Gastroesophageal sphincter (tissue), 4 donors: ENCODE measurements around the gene NELFCD. TPM values are rescaled to one million over a fixed set of nuclear protein-coding genes. Genes with fewer than 3 reads are reported as not detected.
"Not testable (repeated sequence)": the region's sequence is repeated elsewhere in the genome, so short reads cannot be mapped to it uniquely, and the experiment has no call there.

Experiments used
- ATAC-seq: fragments of 150-250 bp; one replicate; pipeline ENCODE4 v1.9.1; 2016; ENCODE audit warnings: mild to moderate bottlenecking, moderate library complexity
- H3K27ac ChIP-seq, 4 donors: fragments of 200-600 bp; sonication (generic) in 3 of 4; 1 replicate in 3 of 4; 2 replicates in 1 of 4; pipeline ENCODE4 v1.5.1; 2016 to 2019
- H3K27me3 ChIP-seq: fragments of 200-600 bp; sonication (generic); one replicate; pipeline ENCODE4 v1.5.1; 2019
- H3K36me3 ChIP-seq, 2 donors: fragments of 200-600 bp; sonication (generic); one replicate each; pipeline ENCODE4 v1.5.1; 2019; ENCODE audit warnings: control low read depth in 1 of 2
- H3K4me1 ChIP-seq, 3 donors: fragments of 200-600 bp; sonication (generic); 1 replicate in 2 of 3; 2 replicates in 1 of 3; pipeline ENCODE4 v1.5.1; 2016 to 2019; ENCODE audit warnings: control low read depth in 2 of 3
- H3K4me3 ChIP-seq, 2 donors: fragments of 200-600 bp; sonication (generic); one replicate each; pipeline ENCODE4 v1.5.1; 2019; ENCODE audit warnings: mild to moderate bottlenecking in 1 of 2, moderate library complexity in 1 of 2
- H3K9me3 ChIP-seq, 3 donors: fragments of 200-600 bp; sonication (generic); one replicate each; pipeline ENCODE4 v1.5.1; 2017 to 2019; ENCODE audit warnings: control low read depth in 2 of 3
- EP300 ChIP-seq: sonication (generic); formaldehyde crosslinking; IDR thresholded peaks from one replicate; pipeline ENCODE4 v1.6.1; 2017; ENCODE audit warnings: antibody characterized with exemption, mild to moderate bottlenecking
- POLR2A ChIP-seq, 2 donors: fragments of 450-650 bp; IDR thresholded peaks; one replicate each; pipeline ENCODE4 v1.6.1; 2017; ENCODE audit warnings: antibody characterized with exemption in 2 of 2, mild to moderate bottlenecking in 2 of 2, moderate library complexity in 1 of 2
- POLR2AphosphoS5 ChIP-seq: sonication (generic); formaldehyde crosslinking; IDR thresholded peaks from one replicate; pipeline ENCODE4 v1.6.1; 2017; ENCODE audit warnings: antibody characterized with exemption
- WGBS, 2 donors: methylation state at CpG; one replicate each; pipeline ENCODE4 v1.1.5; 2018; ENCODE audit warnings: low coverage in 1 of 2; 5-methylcytosine and 5-hydroxymethylcytosine counted together
- total RNA-seq, 4 donors: library from RNA; depleted of rRNA; stranded (reverse); fragments of >200 nt; gene quantifications; one replicate each; pipeline ENCODE4 v1.1.0, GENCODE V29; 2016
- TF ChIP-seq, protein P1 (sequence below), 4 experiments: fragments of 200-600 bp in 2 of 4; fragments of 450-650 bp in 2 of 4; sonication (generic) in 1 of 4; IDR thresholded peaks; one replicate each; pipeline ENCODE4 v1.5.1; 2017 to 2019; ENCODE audit warnings: antibody characterized with exemption in 4 of 4, mild to moderate bottlenecking in 2 of 4, moderate library complexity in 2 of 4

The NELFCD gene
- total RNA-seq, 4 donors from 2014 or later, result 26.5 to 48.6 (median 36.1) TPM

DNA sequence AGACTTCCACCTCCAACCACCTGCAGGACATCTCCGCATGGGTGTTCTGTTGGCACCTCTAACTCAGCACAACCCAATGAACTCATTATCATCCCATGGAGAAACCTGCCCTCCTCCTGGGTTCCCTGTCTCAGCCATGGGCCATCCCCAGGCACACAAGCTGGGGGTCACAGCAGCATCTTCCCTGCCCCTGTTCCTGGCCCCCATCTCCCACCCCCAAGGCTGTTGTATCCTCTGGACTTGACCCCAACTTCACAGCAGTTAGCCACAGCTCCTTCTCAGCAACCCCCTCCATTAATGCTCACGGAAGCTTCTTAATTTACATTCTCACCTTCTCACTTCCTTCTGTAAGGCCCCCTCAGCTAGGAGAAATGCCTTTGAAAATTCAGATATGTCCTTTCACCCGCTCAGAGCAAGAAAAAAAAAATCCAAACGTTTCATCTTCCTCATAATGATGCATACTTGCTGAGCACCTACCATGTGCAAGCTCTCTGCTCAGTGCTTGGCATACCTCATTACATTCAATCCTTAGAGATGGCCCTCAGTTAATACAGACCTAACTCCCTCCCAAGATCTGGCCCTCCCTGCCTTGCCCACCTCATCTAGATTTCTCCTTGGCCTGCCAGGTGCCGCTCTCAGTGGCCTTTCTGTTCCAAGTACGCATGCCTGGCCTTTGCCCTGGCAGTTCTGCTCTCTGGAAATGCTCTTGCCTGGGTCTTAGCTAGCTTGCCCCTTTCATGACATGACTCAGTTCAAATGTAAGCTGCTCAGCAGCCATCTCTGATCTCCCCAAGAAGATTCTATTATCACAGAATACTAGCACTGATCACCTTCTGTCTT, 2.5 kb upstream of the NELFCD start:
- TF ChIP-seq POLR2AphosphoS5 (no peak), EP300 (no peak), POLR2A (IDR thresholded peaks at IDR 0.05) (no peak)
- TF ChIP-seq, protein P1, sequence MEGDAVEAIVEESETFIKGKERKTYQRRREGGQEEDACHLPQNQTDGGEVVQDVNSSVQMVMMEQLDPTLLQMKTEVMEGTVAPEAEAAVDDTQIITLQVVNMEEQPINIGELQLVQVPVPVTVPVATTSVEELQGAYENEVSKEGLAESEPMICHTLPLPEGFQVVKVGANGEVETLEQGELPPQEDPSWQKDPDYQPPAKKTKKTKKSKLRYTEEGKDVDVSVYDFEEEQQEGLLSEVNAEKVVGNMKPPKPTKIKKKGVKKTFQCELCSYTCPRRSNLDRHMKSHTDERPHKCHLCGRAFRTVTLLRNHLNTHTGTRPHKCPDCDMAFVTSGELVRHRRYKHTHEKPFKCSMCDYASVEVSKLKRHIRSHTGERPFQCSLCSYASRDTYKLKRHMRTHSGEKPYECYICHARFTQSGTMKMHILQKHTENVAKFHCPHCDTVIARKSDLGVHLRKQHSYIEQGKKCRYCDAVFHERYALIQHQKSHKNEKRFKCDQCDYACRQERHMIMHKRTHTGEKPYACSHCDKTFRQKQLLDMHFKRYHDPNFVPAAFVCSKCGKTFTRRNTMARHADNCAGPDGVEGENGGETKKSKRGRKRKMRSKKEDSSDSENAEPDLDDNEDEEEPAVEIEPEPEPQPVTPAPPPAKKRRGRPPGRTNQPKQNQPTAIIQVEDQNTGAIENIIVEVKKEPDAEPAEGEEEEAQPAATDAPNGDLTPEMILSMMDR (IDR thresholded peaks at IDR 0.05), result no peak
- H3K27ac ChIP-seq, result no peak overlapping the region
- peaks cover 0 to 25% (median 0%) of the 10 kb centered on the region in 3 donors for H3K9me3 ChIP-seq
- no peak for ATAC-seq
- no peaks in the 10 kb centered on the region for H3K36me3 ChIP-seq
- H3K4me3 ChIP-seq, result no peak overlapping the region
- peaks cover 0 to 24% (median 11%) of the 10 kb centered on the region in 3 donors for H3K4me1 ChIP-seq
- H3K27me3 ChIP-seq, result no peaks in the 10 kb centered on the region
- 59 to 75% methylated on average over 2 to 5 of the region's 6 CpGs for WGBS, 2 donors

DNA sequence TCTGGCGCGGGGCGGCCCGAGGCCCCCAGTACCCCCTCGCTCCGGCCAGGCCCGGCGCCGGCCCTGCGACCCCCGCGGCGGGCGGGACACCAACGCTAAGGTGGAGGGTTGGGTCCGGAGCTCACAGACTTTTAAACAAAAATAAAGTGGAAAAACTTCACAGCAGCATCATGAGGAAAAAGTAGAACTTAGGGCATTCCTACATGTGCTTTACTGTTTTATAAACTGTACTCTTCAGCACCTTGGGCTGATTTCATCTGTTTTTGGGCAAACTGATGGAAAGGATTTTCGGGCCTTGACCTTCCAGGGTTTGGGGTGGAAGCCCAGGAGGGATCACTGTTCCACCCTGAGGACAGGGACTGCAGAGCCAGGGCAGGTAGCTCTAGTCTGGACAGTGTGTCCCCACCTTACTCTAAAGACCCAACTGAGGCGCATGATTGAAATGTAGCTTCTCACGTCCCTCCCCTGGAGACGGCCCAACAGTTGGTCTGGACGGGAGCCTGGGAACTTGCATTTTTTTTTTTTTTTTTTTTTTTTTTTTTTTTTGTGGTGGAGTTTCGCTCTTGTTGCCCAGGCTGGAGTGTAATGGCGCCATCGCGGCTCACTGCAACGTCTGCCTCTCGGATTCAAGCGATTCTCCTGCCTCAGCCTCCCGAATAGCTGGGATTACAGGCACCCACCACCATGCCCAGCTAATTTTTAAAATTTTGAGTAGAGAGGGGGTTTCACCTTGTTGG, 740 bp downstream of the NELFCD start:
- Histone ChIP-seq H3K9me3 (no peaks in the 10 kb centered on the region), H3K27ac (peak overlapping the region in 3 of 4 donors; percentile 86 to 93 (median 89)), H3K36me3 (peaks cover 0 to 8% of the 10 kb centered on the region in 2 donors), H3K4me1 (peaks cover 0 to 46% (median 25%) of the 10 kb centered on the region in 3 donors), H3K27me3 (no peaks in the 10 kb centered on the region), H3K4me3 (peak overlapping the region; percentile 68 to 89)
- WGBS, 2 donors, result 23 to 60% methylated on average over 2 to 15 of the region's 29 CpGs
- no peak for ATAC-seq
- TF ChIP-seq POLR2AphosphoS5 (no peak), POLR2A (IDR thresholded peaks at IDR 0.05) (no peak), EP300 (no peak)
- TF ChIP-seq, protein P1 (IDR thresholded peaks at IDR 0.05), result no peak

DNA sequence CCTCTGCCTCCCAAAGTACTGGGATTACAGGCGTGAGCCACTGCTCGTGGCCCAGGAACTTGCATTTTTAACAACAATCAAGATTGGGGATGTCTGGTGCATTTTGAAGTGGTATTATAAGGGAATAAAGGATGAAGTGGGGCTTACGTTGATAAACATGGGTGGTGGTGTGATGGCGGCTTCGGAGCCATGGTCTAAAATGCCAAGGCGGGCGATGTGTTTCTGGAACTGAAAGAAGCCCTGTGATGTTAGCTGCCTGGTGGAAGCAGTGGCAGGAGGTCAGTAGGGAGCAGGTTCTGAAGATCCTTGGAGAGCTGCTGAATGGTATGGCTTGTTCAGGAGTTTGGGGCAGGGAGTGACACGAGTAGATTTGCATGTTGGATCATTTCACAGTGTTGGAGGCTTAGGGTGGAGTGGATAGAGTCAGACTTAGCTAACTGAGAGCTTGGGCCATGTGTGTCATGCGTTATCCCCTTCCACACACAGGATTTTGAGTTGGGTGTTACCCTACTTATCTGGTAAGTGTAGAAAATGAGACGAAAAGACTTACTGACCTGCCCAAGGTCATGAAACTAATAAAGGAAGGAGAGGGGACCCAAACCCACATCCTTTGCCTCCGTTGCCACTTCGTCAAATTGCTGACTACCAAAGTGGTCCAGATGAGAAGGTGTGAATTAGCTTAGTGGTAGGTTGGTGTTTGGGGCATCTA, 1.5 kb downstream of the NELFCD start:
- TF ChIP-seq EP300 (no peak), POLR2AphosphoS5 (no peak), POLR2A (IDR thresholded peaks at IDR 0.05) (no peak)
- TF ChIP-seq, protein P1 (IDR thresholded peaks at IDR 0.05), result no peak
- H3K27ac ChIP-seq, result peak overlapping the region in 1 of 4 donors; percentile 89

DNA sequence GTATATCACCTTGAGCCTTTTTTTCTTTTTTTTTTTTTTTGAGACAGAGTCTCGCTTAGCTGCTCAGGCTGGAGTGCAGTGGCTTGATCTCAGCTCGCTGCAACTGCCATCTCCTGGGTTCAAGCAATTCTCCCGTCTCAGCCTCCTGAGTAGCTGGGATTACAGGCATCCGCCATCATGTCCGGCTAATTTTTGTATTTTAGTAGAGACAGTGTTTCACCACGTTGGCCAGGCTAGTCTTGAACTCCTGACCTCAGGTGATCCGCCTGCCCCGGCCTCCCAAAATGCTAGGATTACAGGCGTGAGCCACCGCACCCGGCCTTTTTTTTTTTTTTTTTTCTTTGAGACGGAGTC, 2.0 kb downstream of the NELFCD start:
- 89% methylated on average over 11 of the region's 12 CpGs; no CpG with 5 or more reads in 1 of the 2 donors for WGBS, 2 donors
- H3K27ac ChIP-seq, result not testable (repeated sequence)

More for the DNA sequence above, 1.5 kb downstream of the NELFCD start:
- Histone ChIP-seq H3K4me1 (peaks cover 0 to 46% (median 25%) of the 10 kb centered on the region in 3 donors), H3K9me3 (no peaks in the 10 kb centered on the region), H3K27me3 (no peaks in the 10 kb centered on the region), H3K4me3 (peak overlapping the region in 1 of 2 donors; percentile 89), H3K36me3 (peaks cover 0 to 16% of the 10 kb centered on the region in 2 donors)
- 81 to 89% methylated on average over 8 to 10 of the region's 12 CpGs for WGBS, 2 donors
- ATAC-seq, result no peak

DNA sequence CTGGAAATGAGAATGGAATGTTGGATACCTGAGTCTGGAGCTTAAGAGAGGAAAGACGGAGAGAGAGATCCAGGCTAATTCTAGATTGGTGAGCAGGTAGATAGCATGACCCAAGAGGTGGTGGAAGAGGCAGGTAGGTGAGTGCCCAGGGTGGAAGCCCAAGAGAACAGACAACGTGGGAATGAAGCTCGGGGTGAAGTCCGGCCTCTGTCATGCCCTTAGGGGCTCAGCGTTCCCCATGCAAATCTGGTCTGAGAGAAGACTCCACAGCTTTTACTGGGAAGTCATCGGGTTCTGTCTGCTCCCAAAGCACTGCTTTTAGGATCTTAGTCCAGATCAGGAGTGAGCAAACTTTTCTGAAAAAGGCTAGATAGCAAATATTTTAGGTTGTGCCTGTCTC, 3.6 kb downstream of the NELFCD start:
- TF ChIP-seq POLR2A (IDR thresholded peaks at IDR 0.05) (no peak), EP300 (no peak)
- TF ChIP-seq, protein P1 (IDR thresholded peaks at IDR 0.05), result no peak
- Histone ChIP-seq H3K27ac (peak overlapping the region in 1 of 4 donors; percentile 27), H3K27me3 (no peaks in the 10 kb centered on the region), H3K9me3 (no peaks in the 10 kb centered on the region), H3K4me1 (peaks cover 0 to 46% (median 25%) of the 10 kb centered on the region in 3 donors), H3K36me3 (peaks cover 0 to 37% of the 10 kb centered on the region in 2 donors), H3K4me3 (no peak overlapping the region)
- ATAC-seq, result no peak
- WGBS, 2 donors, result 70 to 72% methylated on average over 6 of the region's 6 CpGs

More for the DNA sequence above, 2.0 kb downstream of the NELFCD start:
- Histone ChIP-seq H3K36me3 (peaks cover 0 to 21% of the 10 kb centered on the region in 2 donors), H3K4me1 (peaks cover 0 to 46% (median 25%) of the 10 kb centered on the region in 3 donors)
- H3K9me3 ChIP-seq, H3K4me3 ChIP-seq, H3K27me3 ChIP-seq, ATAC-seq: not testable (repeated sequence)
